Motor neuron (in vitro differentiated cells): ENCODE measurements around the gene ZGPAT. TPM values are rescaled to one million over a fixed set of nuclear protein-coding genes. Genes with fewer than 3 reads are reported as not detected.
"Not testable (repeated sequence)": the region's sequence is repeated elsewhere in the genome, so short reads cannot be mapped to it uniquely, and the experiment has no call there.

ENCODE experiments used
- ATAC-seq, 8 experiments: fragments of 200-7000 bp; cut with Tn5 transposase; replicated peaks in 6 of 8; 2 replicates each; pipeline ENCODE4 v1.8.0; 2021; ENCODE audit warnings: mild to moderate bottlenecking in 8 of 8, moderate library complexity in 8 of 8
- H3K27ac ChIP-seq, 2 donors: fragments of 250-450 bp; sonication (Bioruptor Pico); 2 replicates each; pipeline ENCODE4 v1.9.0; 2021; ENCODE audit warnings: antibody characterized with exemption in 2 of 2, mild to moderate bottlenecking in 2 of 2, moderate library complexity in 1 of 2
- H3K4me1 ChIP-seq, 2 donors: fragments of 250-450 bp; sonication (Bioruptor Pico); replicated peaks in 1 of 2; 2 replicates each; pipeline ENCODE4 v1.6.1; 2021; ENCODE audit warnings: antibody characterized with exemption in 2 of 2, mild to moderate bottlenecking in 2 of 2, moderate library complexity in 1 of 2
- H3K4me3 ChIP-seq, 5 donors: fragments of 250-450 bp; sonication (Bioruptor Pico); 2 replicates each; pipeline ENCODE4 v1.9.0; 2021; ENCODE audit warnings: antibody characterized with exemption in 5 of 5, mild to moderate bottlenecking in 5 of 5, moderate library complexity in 4 of 5
- WGBS, 10 experiments: fragments of 450-650 bp; shearing (Covaris generic); methylation state at CpG; one replicate each; pipeline ENCODE4 v1.0.0; 2022; 5-methylcytosine and 5-hydroxymethylcytosine counted together
- in situ Hi-C, 9 experiments: fragments of 400-800 bp; cut with MboI; loops; one replicate each; pipeline ENCODE4 v1.15.0; 2021; ENCODE audit warnings: low sequenced_read_pairs in 9 of 9, low pct_unique_long_range_greater_than_20kb in 2 of 9; ENCODE audit not compliant: unreplicated experiment in 9 of 9
- total RNA-seq, 8 experiments: library from RNA; unstranded; fragments of 300-600 nt; gene quantifications; 2 replicates each; pipeline versions ENCODE4 v1.2.3 to v1.2.4, GENCODE V29; 2022

The ZGPAT gene, protein sequence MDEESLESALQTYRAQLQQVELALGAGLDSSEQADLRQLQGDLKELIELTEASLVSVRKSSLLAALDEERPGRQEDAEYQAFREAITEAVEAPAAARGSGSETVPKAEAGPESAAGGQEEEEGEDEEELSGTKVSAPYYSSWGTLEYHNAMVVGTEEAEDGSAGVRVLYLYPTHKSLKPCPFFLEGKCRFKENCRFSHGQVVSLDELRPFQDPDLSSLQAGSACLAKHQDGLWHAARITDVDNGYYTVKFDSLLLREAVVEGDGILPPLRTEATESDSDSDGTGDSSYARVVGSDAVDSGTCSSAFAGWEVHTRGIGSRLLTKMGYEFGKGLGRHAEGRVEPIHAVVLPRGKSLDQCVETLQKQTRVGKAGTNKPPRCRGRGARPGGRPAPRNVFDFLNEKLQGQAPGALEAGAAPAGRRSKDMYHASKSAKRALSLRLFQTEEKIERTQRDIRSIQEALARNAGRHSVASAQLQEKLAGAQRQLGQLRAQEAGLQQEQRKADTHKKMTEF
- total RNA-seq = 10 to 100 TPM; 10.4 to 28.3 (median 15.7) TPM

GRCh38 chr20:63707558-63708300, at the start of gene ZGPAT, which contains the start of gene ARFRP1:
Gene ZGPAT, plus strand, starts transcription at chr20:63708039. Its CDS starts 542 bp downstream, at chr20:63708581.
Gene ARFRP1, minus strand, starts transcription at chr20:63707976. Its CDS starts 885 bp downstream, at chr20:63707091.
- Histone ChIP-seq H3K4me1 (peaks cover 15 to 22% of the 10 kb centered on the region in 2 donors), H3K4me3 (peak within 1 kb of the TSS; percentile 60 to 98 (median 80)), H3K27ac (peak within 1 kb of the TSS; percentile 65 to 88)
- peak; percentile 67 to 93 (median 88) for ATAC-seq
- in situ Hi-C loops = no loop called here
- 0% methylated on average over 1 to 12 of the region's 98 CpGs; no CpG with 5 or more reads in 7 of the 10 experiments for WGBS, 10 experiments

- peak overlapping the region; percentile 88 to 93 for H3K27ac ChIP-seq
- peak; percentile 10 to 44 (median 35) for ATAC-seq
- in situ Hi-C loops = no loop called here
- WGBS, 10 experiments = 0 to 20% (median 2%) methylated on average over 1 to 12 of the region's 25 CpGs; no CpG with 5 or more reads in 4 of the 10 experiments
- H3K4me3 ChIP-seq = peak overlapping the region; percentile 89 to 99 (median 93)
- peaks cover 19 to 24% of the 10 kb centered on the region in 2 donors for H3K4me1 ChIP-seq
Observed at GRCh38 chr20:63658749-63659187, 49.1 kb upstream of the ZGPAT start.

DNA sequence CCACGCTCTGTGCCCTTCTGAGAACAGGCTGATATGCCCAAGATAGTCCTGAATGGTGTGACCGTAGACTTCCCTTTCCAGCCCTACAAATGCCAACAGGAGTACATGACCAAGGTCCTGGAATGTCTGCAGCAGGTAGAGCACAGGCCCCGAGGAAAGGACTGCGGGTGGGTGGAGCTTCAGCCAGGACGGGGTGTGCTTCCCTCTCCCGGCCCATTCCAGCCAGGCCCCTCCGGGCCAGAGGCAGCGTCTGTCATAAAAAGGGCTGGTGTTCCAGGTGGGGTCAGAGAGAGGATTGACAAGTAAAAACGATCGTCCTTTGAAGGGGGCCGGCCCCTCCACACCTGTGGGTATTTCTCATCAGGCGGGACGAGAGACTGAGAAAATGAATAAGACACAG, 48.5 kb upstream of the ZGPAT start:
- H3K4me1 ChIP-seq = peaks cover 17 to 18% of the 10 kb centered on the region in 2 donors
- in situ Hi-C loops = no loop called here
- H3K27ac ChIP-seq = no peak overlapping the region
- no peak for ATAC-seq
- peak overlapping the region; percentile 89 to 99 (median 93) for H3K4me3 ChIP-seq
- 70 to 100% (median 83%) methylated on average over 1 to 9 of the region's 13 CpGs; no CpG with 5 or more reads in 2 of the 10 experiments for WGBS, 10 experiments

DNA sequence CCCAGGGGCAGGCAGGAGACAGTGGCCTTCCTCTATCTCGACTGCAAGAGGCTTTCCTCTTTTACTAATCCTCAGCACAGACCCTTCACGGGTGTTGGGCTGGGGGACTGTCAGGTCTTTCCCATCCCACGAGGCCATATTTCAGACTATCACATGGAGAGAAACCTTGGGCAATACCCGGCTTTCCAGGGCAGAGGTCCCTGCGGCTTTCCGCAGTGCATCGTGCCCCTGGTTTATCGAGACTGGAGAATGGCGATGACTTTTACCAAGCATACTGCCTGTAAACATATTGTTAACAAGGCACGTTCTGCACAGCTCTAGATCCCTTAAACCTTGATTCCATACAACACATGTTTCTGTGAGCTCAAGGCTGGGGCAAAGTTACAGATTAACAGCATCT, 47.7 kb upstream of the ZGPAT start:
- in situ Hi-C loops, H3K4me3 ChIP-seq, ATAC-seq, H3K27ac ChIP-seq: not testable (repeated sequence)
- WGBS, 10 experiments = 0 to 100% (median 87%) methylated on average over 1 to 4 of the region's 10 CpGs; no CpG with 5 or more reads in 5 of the 10 experiments
- peaks cover 21 to 22% of the 10 kb centered on the region in 2 donors for H3K4me1 ChIP-seq

- H3K4me3 ChIP-seq = no peak overlapping the region
- 80 to 100% (median 83%) methylated on average over 1 to 2 of the region's 8 CpGs; no CpG with 5 or more reads in 7 of the 10 experiments for WGBS, 10 experiments
- in situ Hi-C loops = no loop called here
- no peak for ATAC-seq
- peaks cover 25 to 26% of the 10 kb centered on the region in 2 donors for H3K4me1 ChIP-seq
- no peak overlapping the region for H3K27ac ChIP-seq
Observed at GRCh38 chr20:63660622-63661021, 47.2 kb upstream of the ZGPAT start.

DNA sequence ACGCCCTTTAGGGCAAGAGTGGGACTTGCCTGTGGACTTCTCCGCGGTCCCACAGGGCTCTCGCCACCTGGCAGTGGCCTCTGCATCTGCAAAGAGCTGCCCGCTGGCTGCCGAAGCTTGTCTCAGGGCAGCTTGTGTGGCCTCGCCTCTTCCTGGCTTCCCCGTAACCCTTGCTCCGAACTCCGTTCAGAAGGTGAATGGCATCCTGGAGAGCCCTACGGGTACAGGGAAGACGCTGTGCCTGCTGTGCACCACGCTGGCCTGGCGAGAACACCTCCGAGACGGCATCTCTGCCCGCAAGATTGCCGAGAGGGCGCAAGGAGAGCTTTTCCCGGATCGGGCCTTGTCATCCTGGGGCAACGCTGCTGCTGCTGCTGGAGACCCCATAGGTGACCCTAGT, 46.7 kb upstream of the ZGPAT start:
- Histone ChIP-seq H3K4me1 (peaks cover 25 to 26% of the 10 kb centered on the region in 2 donors), H3K27ac (no peak overlapping the region), H3K4me3 (no peak overlapping the region)
- ATAC-seq = no peak
- 84 to 100% (median 97%) methylated on average over 1 to 9 of the region's 22 CpGs; no CpG with 5 or more reads in 7 of the 10 experiments for WGBS, 10 experiments
- in situ Hi-C loops = no loop called here

GRCh38 chr20:63661959-63662812, 45.7 kb upstream of the ZGPAT start:
- WGBS, 10 experiments = 80 to 100% (median 95%) methylated on average over 1 to 10 of the region's 33 CpGs; no CpG with 5 or more reads in 4 of the 10 experiments
- H3K4me1 ChIP-seq = peaks cover 25% of the 10 kb centered on the region in 2 donors
- no peak for ATAC-seq
- H3K4me3 ChIP-seq = no peak overlapping the region
- no peak overlapping the region for H3K27ac ChIP-seq
- in situ Hi-C loops = no loop called here

- WGBS, 10 experiments = 80 to 100% (median 93%) methylated on average over 3 to 5 of the region's 9 CpGs; no CpG with 5 or more reads in 7 of the 10 experiments
- in situ Hi-C loops = no loop called here
- no peak for ATAC-seq
- Histone ChIP-seq H3K27ac (no peak overlapping the region), H3K4me1 (peaks cover 19 to 20% of the 10 kb centered on the region in 2 donors), H3K4me3 (no peak overlapping the region)
Observed at GRCh38 chr20:63662813-63663189, 45.0 kb upstream of the ZGPAT start.

DNA sequence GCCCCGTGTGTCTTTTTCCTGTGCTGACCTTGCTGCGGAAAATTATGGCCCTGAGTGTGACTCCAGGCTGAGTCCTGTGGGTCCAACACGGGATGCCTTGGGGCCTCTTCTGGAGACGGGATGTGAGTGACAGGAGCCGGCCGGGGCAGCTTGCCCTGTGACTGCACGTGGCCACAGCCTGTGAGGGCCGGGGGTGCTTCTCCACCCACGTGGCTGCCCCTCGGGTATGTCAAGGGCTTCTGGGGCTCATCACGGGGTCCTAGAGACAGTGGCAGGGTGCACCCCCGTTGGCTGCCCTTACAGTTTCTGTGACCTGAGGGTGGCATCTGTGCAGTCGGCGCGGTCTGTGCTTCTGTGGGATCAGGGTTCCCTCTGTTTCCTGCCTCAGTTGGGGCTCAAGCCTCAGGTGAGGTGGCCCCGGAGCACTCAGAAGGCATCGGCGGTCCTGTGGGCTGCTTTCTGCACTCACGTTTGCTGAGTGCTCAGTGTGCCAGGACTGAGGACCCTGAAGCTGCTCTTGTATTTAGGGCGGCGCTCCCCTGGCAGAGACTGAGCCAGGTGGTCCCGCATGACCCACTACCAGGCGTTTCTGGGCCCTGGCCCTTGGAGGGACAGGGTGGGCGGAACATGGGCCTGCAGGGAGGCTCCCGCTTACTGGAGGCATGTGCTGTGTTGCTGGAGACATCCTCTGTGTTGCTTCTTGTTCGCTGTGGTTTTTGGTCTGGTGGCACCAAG, 44.3 kb upstream of the ZGPAT start:
- in situ Hi-C loops = no loop called here
- no peak overlapping the region for H3K27ac ChIP-seq
- ATAC-seq = no peak
- H3K4me3 ChIP-seq = no peak overlapping the region
- 70 to 100% (median 89%) methylated on average over 1 to 11 of the region's 26 CpGs; no CpG with 5 or more reads in 3 of the 10 experiments for WGBS, 10 experiments
- H3K4me1 ChIP-seq = peaks cover 17 to 20% of the 10 kb centered on the region in 2 donors

GRCh38 chr20:63664143-63664851, 43.5 kb upstream of the ZGPAT start:
- 86 to 100% (median 90%) methylated on average over 2 to 10 of the region's 22 CpGs; no CpG with 5 or more reads in 5 of the 10 experiments for WGBS, 10 experiments
- peak overlapping the region; percentile 52 to 73 for H3K27ac ChIP-seq
- peaks cover 14 to 17% of the 10 kb centered on the region in 2 donors for H3K4me1 ChIP-seq
- peak in 3 of 8 experiments; percentile 2 to 13 (median 7) for ATAC-seq
- H3K4me3 ChIP-seq = no peak overlapping the region
- in situ Hi-C loops = no loop called here
